GM12864 (cell line): Measurements from ENCODE around the gene SORBS1.

Experiments
- DNase-seq: peaks from one replicate; pipeline ENCODE4 v3.0.0-alpha.2; 2011; ENCODE audit warnings: low read depth
- H3K4me3 ChIP-seq: 2 replicates; pipeline ENCODE4 v1.5.1; 2011; ENCODE audit warnings: mild to moderate bottlenecking, low read depth, low read length, control low read depth
- TF ChIP-seq, protein P1 (sequence below): IDR thresholded peaks from 2 replicates; pipeline ENCODE4 v1.5.1; 2011; ENCODE audit warnings: low read depth, mild to moderate bottlenecking, moderate library complexity, low read length, control low read depth, inconsistent platforms; ENCODE audit errors: missing control alignments

SORBS1 gene

GRCh38 chr10:95520617-95521016 is 40.6 kb downstream of the SORBS1 start:
- TF ChIP-seq, protein P1, sequence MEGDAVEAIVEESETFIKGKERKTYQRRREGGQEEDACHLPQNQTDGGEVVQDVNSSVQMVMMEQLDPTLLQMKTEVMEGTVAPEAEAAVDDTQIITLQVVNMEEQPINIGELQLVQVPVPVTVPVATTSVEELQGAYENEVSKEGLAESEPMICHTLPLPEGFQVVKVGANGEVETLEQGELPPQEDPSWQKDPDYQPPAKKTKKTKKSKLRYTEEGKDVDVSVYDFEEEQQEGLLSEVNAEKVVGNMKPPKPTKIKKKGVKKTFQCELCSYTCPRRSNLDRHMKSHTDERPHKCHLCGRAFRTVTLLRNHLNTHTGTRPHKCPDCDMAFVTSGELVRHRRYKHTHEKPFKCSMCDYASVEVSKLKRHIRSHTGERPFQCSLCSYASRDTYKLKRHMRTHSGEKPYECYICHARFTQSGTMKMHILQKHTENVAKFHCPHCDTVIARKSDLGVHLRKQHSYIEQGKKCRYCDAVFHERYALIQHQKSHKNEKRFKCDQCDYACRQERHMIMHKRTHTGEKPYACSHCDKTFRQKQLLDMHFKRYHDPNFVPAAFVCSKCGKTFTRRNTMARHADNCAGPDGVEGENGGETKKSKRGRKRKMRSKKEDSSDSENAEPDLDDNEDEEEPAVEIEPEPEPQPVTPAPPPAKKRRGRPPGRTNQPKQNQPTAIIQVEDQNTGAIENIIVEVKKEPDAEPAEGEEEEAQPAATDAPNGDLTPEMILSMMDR = no peak
- no peak overlapping the region for H3K4me3 ChIP-seq
- no peak for DNase-seq

- no peak overlapping the region for H3K4me3 ChIP-seq
- TF ChIP-seq, protein P1 = no peak
- DNase-seq = no peak
Measured at GRCh38 chr10:95518455-95519452, 42.4 kb downstream of the SORBS1 start.

DNA sequence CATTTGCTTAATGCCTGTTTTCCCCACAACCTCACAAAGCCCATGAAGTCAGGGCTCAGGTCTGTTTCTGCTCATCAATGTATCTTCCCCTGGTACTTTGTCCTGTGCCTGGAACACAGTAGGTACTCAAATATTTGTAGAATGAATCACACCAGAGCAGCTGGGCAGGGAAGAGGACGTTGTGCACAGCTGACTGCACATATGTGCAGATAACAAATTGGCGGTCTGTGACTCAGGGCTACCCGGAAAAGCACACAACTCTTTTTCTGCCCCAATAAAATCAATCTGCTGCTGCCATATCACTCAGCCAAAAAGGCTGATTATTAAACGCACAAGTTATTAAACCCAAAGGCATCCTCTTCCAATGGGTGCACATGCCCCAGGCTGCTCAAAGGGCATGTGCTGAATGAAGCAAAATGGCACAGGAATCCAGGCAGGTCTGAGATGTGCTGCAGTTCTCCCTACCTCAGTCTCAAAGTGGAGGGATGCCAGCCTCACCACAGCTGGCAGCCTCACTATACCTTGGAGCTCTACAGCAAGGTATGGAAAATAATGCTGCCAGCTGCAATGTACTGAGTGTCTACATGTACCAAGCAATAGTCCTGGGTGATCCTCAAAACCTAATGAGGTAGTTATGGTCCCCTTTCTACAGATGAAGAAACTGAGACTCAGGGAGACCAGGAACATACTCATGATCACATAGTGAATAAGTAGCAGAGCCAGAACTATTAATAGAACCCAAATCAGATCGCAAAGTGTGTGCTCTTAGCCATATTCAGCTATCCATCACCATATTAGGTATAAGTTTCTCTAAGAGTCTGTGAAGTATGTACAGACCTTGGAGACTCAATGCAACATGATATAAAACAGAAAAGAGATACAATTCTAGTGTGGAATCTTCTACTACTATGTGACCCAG is 43.4 kb downstream of the SORBS1 start:
- DNase-seq = no peak
- H3K4me3 ChIP-seq = no peak overlapping the region
- TF ChIP-seq, protein P1 = no peak

GRCh38 chr10:95516774-95517373 is 44.3 kb downstream of the SORBS1 start:
- no peak for DNase-seq
- TF ChIP-seq, protein P1 = no peak
- no peak overlapping the region for H3K4me3 ChIP-seq

DNA sequence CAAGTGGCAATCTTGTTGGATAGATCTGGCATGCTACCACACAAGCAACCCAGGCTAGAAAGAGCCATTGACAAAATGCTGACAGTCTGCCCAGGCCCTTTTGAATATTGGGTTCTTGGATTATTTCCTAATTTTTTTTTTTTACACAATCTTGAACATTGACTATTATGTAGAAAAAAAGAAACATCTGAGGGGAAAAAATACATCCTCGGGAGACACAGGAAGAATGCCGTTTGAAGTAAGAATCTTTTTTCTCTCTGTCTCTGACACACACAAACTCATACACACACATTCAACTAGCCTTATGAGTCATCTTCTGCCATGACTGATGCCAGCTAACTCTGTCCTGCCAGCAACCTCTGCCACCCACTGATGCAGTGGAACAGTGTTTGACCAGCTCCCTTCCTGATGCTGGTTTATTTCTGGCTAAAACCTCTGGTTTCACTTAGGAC is 47.2 kb downstream of the SORBS1 start:
- H3K4me3 ChIP-seq = no peak overlapping the region
- DNase-seq = no peak
- TF ChIP-seq, protein P1 = no peak

- no peak for DNase-seq
- TF ChIP-seq, protein P1 = no peak
- H3K4me3 ChIP-seq = no peak overlapping the region
Measured at GRCh38 chr10:95513008-95513589, 48.1 kb downstream of the SORBS1 start.
